ENCODE measurements around the gene SLIT2. TPM values are rescaled to one million over a fixed set of nuclear protein-coding genes. Genes with fewer than 3 reads are reported as not detected.

SLIT2 gene
- total and polyA plus RNA-seq, 2 donors from 2014 or later, result 9.2 to 11.5 TPM

- Histone ChIP-seq H3K9ac (ENCODE audit: low read length in 3 of 3) (no peak overlapping the region), H3K27me3 (ENCODE audit: control insufficient read depth, insufficient read depth, low read length) (no peaks in the 10 kb centered on the region), H3K36me3 (ENCODE audit: control insufficient read depth in 2 of 3, insufficient read depth in 3 of 3, low read length in 3 of 3) (no peaks in the 10 kb centered on the region), H3K4me3 (ENCODE audit: low read length in 3 of 3) (no peak overlapping the region), H3K9me3 (ENCODE audit: control insufficient read depth in 2 of 3, insufficient read depth in 1 of 3, low read length in 3 of 3) (no peaks in the 10 kb centered on the region), H3K4me1 (ENCODE audit: control insufficient read depth in 2 of 3, insufficient read depth in 2 of 3, low read depth in 1 of 3, low read length in 3 of 3) (no peaks in the 10 kb centered on the region), H3K27ac (ENCODE audit: low read depth in 2 of 2, low read length in 2 of 2) (no peak overlapping the region)
- TF ChIP-seq CTCF (IDR thresholded peaks at IDR 0.05; ENCODE audit: borderline replicate concordance, extremely low read depth, insufficient read depth), result no peak
- intact Hi-C loops (cut with DNase I), result no loop called here
- no peak for DNase-seq
- no peak for FAIRE-seq
Measured at GRCh38 chr4:20217951-20218350, 33.8 kb upstream of the SLIT2 start.

GRCh38 chr4:20219521-20219920 lies 32.2 kb upstream of the SLIT2 start:
- intact Hi-C loops (cut with DNase I), result no loop called here
- Histone ChIP-seq H3K4me1 (ENCODE audit: control insufficient read depth in 2 of 3, insufficient read depth in 2 of 3, low read depth in 1 of 3, low read length in 3 of 3) (no peaks in the 10 kb centered on the region), H3K9ac (ENCODE audit: low read length in 3 of 3) (no peak overlapping the region), H3K9me3 (ENCODE audit: control insufficient read depth in 2 of 3, insufficient read depth in 1 of 3, low read length in 3 of 3) (no peaks in the 10 kb centered on the region), H3K27ac (ENCODE audit: low read depth in 2 of 2, low read length in 2 of 2) (no peak overlapping the region), H3K36me3 (ENCODE audit: control insufficient read depth in 2 of 3, insufficient read depth in 3 of 3, low read length in 3 of 3) (no peaks in the 10 kb centered on the region), H3K27me3 (ENCODE audit: control insufficient read depth, insufficient read depth, low read length) (no peaks in the 10 kb centered on the region), H3K4me3 (ENCODE audit: low read length in 3 of 3) (no peak overlapping the region)
- DNase-seq (no peak), FAIRE-seq (no peak)
- TF ChIP-seq CTCF (IDR thresholded peaks at IDR 0.05; ENCODE audit: borderline replicate concordance, extremely low read depth, insufficient read depth), result no peak

GRCh38 chr4:20237894-20238537 lies 13.7 kb upstream of the SLIT2 start:
- Histone ChIP-seq H3K9me3 (ENCODE audit: control insufficient read depth in 2 of 3, insufficient read depth in 1 of 3, low read length in 3 of 3) (no peaks in the 10 kb centered on the region), H3K4me3 (ENCODE audit: low read length in 3 of 3) (no peak overlapping the region), H3K27me3 (ENCODE audit: control insufficient read depth, insufficient read depth, low read length) (no peaks in the 10 kb centered on the region), H3K36me3 (ENCODE audit: control insufficient read depth in 2 of 3, insufficient read depth in 3 of 3, low read length in 3 of 3) (no peaks in the 10 kb centered on the region), H3K4me1 (ENCODE audit: control insufficient read depth in 2 of 3, insufficient read depth in 2 of 3, low read depth in 1 of 3, low read length in 3 of 3) (no peaks in the 10 kb centered on the region), H3K9ac (ENCODE audit: low read length in 3 of 3) (no peak overlapping the region), H3K27ac (ENCODE audit: low read depth in 2 of 2, low read length in 2 of 2) (no peak overlapping the region)
- DNase-seq (no peak), FAIRE-seq (peak; percentile 65)
- TF ChIP-seq CTCF (IDR thresholded peaks at IDR 0.05; ENCODE audit: borderline replicate concordance, extremely low read depth, insufficient read depth), result no peak
- intact Hi-C loops (cut with DNase I), result no loop called here

DNA sequence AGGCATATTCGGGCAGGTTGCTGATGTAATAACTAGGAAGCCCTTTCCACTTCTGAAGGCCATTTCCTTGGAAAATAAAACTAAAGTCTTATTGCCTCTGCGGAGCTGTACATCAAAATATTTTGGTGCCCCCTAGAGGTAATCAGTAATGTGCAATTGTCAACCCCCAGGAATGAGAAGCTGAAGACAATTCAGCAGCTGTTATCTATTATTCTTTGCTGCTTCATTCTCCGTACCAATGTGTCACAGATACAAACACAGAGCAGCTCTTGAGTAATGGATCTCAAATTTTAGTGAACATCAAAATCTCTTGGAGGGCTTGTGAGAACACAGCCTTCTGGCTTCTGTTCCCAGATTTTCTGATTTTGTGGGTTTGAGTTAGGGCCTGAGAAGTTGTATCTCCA lies 3.5 kb upstream of the SLIT2 start:
- FAIRE-seq (no peak), DNase-seq (peak in 2 of 5 donors; percentile 74 to 76)
- H3K4me1 ChIP-seq (ENCODE audit: control insufficient read depth in 2 of 3, insufficient read depth in 2 of 3, low read depth in 1 of 3, low read length in 3 of 3), result no peaks in the 10 kb centered on the region
- H3K27me3 ChIP-seq (ENCODE audit: control insufficient read depth, insufficient read depth, low read length), result no peaks in the 10 kb centered on the region
- H3K9ac ChIP-seq (ENCODE audit: low read length in 3 of 3), result no peak overlapping the region
- no peaks in the 10 kb centered on the region for H3K9me3 ChIP-seq (ENCODE audit: control insufficient read depth in 2 of 3, insufficient read depth in 1 of 3, low read length in 3 of 3)
- no peak overlapping the region for H3K27ac ChIP-seq (ENCODE audit: low read depth in 2 of 2, low read length in 2 of 2)
- intact Hi-C loops (cut with DNase I), result no loop called here
- TF ChIP-seq CTCF (IDR thresholded peaks at IDR 0.05; ENCODE audit: borderline replicate concordance, extremely low read depth, insufficient read depth), result peak; percentile 53
- H3K4me3 ChIP-seq (ENCODE audit: low read length in 3 of 3), result no peak overlapping the region
- no peaks in the 10 kb centered on the region for H3K36me3 ChIP-seq (ENCODE audit: control insufficient read depth in 2 of 3, insufficient read depth in 3 of 3, low read length in 3 of 3)
